ENCODE data around the gene SHB. TPM values are rescaled to one million over a fixed set of nuclear protein-coding genes. Genes with fewer than 3 reads are reported as not detected.
A peak's percentile ranks its signal among the peaks of the same experiment; 100 is the strongest.

Gene SHB
- total and polyA plus RNA-seq, 4 donors = 6.2 to 16.1 (median 11.6) TPM

DNA sequence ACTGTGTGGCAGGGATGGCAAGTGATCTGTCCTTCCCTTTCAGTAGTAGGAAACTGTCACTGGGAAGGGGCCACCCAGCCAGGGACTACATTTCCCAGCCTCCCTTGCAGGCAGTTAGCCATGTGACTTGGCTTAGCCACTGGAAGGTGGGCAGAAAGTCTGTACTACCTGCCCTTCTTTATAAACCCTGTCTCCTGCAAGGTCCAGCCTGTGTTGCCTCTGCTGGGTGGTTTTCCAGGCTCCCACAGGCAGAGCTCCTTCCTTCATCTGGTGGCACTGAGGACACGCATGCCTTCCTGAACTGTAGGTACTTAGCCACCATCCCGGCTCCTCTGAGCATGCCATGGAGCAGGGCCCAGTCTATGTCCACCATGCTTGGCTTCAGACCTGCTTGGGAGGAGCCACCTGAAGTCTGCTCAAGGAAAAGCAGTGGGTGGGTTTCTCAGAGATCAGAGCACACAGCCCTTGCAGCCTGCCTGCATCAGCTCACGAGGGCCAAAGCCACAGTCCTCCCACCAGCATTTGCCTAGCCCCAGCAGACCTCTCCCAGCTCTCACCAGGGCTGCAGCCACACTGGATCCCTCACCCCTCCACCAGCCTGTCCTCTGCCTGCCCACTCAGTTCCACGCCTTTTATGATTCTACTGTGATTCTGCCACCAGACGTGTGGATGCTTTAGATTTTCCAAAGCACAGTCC lies 148.4 kb downstream of the SHB start:
- Histone ChIP-seq H3K4me1 (ENCODE audit: control insufficient read depth, insufficient read depth, low read length) (peaks cover 80% of the 10 kb centered on the region), H3K27me3 (ENCODE audit: control insufficient read depth, insufficient read depth, low read length) (peaks cover 4% of the 10 kb centered on the region), H3K9me3 (ENCODE audit: control insufficient read depth, insufficient read depth, low read length) (no peaks in the 10 kb centered on the region), H3K4me3 (ENCODE audit: low read depth, low read length) (no peak overlapping the region), H3K36me3 (ENCODE audit: control insufficient read depth, insufficient read depth, low read length) (peaks cover 29% of the 10 kb centered on the region), H3K27ac (ENCODE audit: low read depth, low read length) (no peak overlapping the region)
- peak in 2 of 6 donors; percentile 31 to 53 for DNase-seq (ENCODE audit: low read depth in 4 of 6, low spot score in 6 of 6)
- WGBS (ENCODE audit: insufficient coverage) = 87% methylated on average over 5 of the region's 5 CpGs

DNA sequence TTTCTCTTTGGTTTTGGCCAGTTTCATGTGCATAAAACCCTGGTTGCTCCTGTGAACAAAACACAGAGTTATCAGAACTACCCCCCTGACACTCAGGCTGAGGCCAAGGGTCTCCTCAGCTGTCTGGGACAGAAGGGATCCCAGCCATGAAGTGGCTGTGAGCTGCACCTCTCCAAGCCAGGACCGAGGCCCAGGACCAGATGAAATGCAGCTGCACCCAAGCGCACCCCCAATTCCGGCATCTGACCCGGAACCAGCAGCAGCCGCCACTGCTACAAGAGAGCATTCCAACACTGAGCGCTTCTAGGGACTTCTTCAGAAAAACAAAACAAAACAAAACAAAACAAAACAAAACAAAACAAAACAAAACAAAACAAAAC lies 149.1 kb downstream of the SHB start:
- no peak overlapping the region for H3K27ac ChIP-seq (ENCODE audit: low read depth, low read length)
- WGBS (ENCODE audit: insufficient coverage) = 93% methylated on average over 6 of the region's 6 CpGs
- peaks cover 29% of the 10 kb centered on the region for H3K36me3 ChIP-seq (ENCODE audit: control insufficient read depth, insufficient read depth, low read length)
- no peaks in the 10 kb centered on the region for H3K9me3 ChIP-seq (ENCODE audit: control insufficient read depth, insufficient read depth, low read length)
- peaks cover 4% of the 10 kb centered on the region for H3K27me3 ChIP-seq (ENCODE audit: control insufficient read depth, insufficient read depth, low read length)
- no peak overlapping the region for H3K4me3 ChIP-seq (ENCODE audit: low read depth, low read length)
- H3K4me1 ChIP-seq (ENCODE audit: control insufficient read depth, insufficient read depth, low read length) = peaks cover 77% of the 10 kb centered on the region
- no peak for DNase-seq (ENCODE audit: low read depth in 4 of 6, low spot score in 6 of 6)

DNA sequence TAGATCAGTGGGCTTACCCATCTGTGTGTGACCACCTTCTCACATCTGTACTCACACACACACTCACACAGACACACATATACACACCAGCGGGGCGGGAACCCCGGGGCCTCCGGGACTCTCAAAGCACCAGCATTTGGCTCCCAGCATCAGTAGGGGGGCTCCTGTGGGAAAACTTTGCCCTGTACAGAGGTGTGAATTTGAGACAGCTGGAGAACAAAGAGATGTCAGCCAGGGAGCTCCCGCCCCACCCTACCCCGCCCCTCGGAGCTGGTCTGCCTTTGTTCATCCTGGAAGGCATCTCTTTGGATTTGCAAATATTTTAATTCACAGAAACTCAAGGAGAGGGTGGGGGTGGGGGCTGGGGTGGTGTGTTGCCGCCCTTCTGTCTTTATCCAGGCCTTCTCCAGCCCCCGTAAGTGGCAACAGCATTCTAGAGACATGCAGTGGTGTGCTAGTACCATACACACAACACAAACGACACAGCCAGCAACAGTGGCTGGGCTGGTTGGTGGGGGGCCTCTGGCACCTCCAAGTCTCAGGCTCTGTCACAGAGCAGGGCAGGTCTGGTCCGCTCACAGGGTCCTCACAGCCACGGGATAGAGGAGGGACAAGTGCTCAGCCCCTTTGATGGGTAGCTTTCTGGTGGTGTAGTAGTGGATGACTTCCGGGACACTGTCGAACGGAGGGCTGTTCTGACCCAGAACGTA lies 149.6 kb downstream of the SHB start:
- peak in 1 of 6 donors; percentile 3 for DNase-seq (ENCODE audit: low read depth in 4 of 6, low spot score in 6 of 6)

DNA sequence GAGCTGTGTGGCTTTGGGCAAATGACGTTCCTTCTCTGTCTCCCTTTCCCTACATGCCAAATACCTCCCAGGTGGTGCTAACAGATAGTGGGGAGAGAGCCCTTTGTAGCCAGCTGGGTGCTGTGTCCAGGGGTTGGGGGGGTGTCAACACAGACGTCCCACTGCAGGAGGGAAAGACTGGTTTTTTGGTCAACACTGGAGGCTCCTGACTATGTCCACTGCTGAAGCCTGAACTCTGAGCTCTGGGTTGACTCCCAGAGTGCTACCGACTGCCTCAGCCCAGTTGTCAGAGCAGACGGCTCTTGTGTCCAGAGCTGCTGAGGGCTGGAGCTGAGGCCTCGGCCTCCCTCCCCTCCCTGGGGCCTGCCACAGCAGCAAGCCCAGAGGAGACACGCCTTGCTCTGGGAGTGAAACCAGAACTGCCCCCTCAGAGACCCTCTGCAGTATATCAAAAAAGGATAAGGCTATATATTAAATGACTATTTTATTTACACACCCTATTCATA lies 150.3 kb downstream of the SHB start:
- no peak overlapping the region for H3K27ac ChIP-seq (ENCODE audit: low read depth, low read length)
- H3K4me3 ChIP-seq (ENCODE audit: low read depth, low read length) = no peak overlapping the region
- H3K36me3 ChIP-seq (ENCODE audit: control insufficient read depth, insufficient read depth, low read length) = peaks cover 29% of the 10 kb centered on the region
- peak in 1 of 6 donors; percentile 0 for DNase-seq (ENCODE audit: low read depth in 4 of 6, low spot score in 6 of 6)
- whole genome bisulfite sequencing (ENCODE audit: insufficient coverage) = 74% methylated on average over 3 of the region's 6 CpGs
- no peaks in the 10 kb centered on the region for H3K9me3 ChIP-seq (ENCODE audit: control insufficient read depth, insufficient read depth, low read length)
- H3K27me3 ChIP-seq (ENCODE audit: control insufficient read depth, insufficient read depth, low read length) = peaks cover 4% of the 10 kb centered on the region
- H3K4me1 ChIP-seq (ENCODE audit: control insufficient read depth, insufficient read depth, low read length) = peaks cover 76% of the 10 kb centered on the region

More for the DNA sequence above, 149.6 kb downstream of the SHB start:
- 88% methylated on average over 9 of the region's 16 CpGs for WGBS (ENCODE audit: insufficient coverage)
- Histone ChIP-seq H3K4me1 (ENCODE audit: control insufficient read depth, insufficient read depth, low read length) (peaks cover 75% of the 10 kb centered on the region), H3K9me3 (ENCODE audit: control insufficient read depth, insufficient read depth, low read length) (no peaks in the 10 kb centered on the region), H3K36me3 (ENCODE audit: control insufficient read depth, insufficient read depth, low read length) (peaks cover 29% of the 10 kb centered on the region), H3K27me3 (ENCODE audit: control insufficient read depth, insufficient read depth, low read length) (peaks cover 4% of the 10 kb centered on the region), H3K27ac (ENCODE audit: low read depth, low read length) (no peak overlapping the region), H3K4me3 (ENCODE audit: low read depth, low read length) (no peak overlapping the region)

DNA sequence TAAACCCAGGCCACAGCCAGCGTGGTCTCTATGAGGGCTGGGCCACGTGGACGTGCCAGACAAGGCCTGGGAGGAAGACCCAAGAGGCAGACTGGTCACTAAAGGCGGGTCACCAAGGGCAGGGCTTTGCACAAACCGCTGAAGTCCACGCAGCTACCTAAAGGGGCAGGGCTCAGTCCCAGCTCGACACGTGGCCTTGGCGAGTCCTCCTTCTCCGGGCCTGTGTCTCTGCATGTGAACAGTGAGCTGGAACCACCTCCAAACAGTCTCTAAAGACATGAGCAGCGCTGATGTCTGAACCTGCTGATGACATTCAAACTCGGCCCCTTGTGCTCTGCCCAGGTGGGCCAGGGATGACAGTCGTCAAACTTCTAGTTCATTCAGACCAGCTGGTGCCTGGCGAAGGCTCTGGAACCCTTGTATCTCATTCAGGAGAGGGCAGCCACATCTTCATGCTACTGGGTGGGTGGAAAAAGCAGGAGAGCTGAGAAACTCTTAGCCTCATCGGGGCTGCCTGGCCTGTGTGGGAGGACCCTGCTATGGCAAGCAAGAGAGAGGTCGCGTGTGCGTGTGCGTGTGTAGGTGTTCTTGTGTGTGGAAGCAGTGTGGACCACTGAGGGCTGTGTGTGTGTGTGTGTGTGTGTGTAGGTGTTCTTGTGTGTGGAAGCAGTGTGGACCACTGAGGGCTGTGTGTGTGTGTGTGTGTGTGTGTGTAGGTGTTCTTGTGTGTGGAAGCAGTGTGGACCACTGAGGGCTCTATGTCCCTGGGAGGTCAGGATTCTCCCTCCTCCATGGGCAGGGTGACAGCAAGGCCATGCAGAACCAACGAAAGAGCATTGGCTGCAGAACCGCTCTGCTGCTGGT lies 151.0 kb downstream of the SHB start:
- no peak overlapping the region for H3K4me3 ChIP-seq (ENCODE audit: low read depth, low read length)
- 91% methylated on average over 19 of the region's 21 CpGs for WGBS (ENCODE audit: insufficient coverage)
- H3K27me3 ChIP-seq (ENCODE audit: control insufficient read depth, insufficient read depth, low read length) = peaks cover 4% of the 10 kb centered on the region
- peaks cover 71% of the 10 kb centered on the region for H3K4me1 ChIP-seq (ENCODE audit: control insufficient read depth, insufficient read depth, low read length)
- H3K27ac ChIP-seq (ENCODE audit: low read depth, low read length) = peak overlapping the region; percentile 80
- H3K36me3 ChIP-seq (ENCODE audit: control insufficient read depth, insufficient read depth, low read length) = peaks cover 29% of the 10 kb centered on the region
- DNase-seq (ENCODE audit: low read depth in 4 of 6, low spot score in 6 of 6) = no peak
- H3K9me3 ChIP-seq (ENCODE audit: control insufficient read depth, insufficient read depth, low read length) = no peaks in the 10 kb centered on the region

DNA sequence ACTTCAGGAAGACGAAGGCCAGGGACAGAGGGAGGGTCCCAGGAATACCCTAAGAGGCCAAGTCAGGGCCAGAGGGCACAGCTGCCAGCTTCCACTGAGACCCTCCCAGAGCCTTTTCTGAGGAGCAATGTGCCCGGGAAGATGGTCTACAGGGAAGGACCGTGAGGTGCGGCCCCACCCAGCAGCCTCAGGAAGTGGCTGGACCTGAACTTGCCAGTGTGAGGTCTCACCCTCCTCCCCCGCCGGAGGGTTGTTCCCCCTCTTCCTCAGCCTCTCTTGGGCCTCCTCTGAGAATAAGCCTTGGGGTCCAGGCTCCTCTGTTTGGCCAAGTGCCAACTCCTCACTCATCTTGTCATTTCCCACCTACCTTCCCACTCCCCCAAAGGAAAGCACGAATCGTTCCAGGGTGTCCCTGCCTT lies 151.7 kb downstream of the SHB start:
- Histone ChIP-seq H3K9me3 (ENCODE audit: control insufficient read depth, insufficient read depth, low read length) (no peaks in the 10 kb centered on the region), H3K27ac (ENCODE audit: low read depth, low read length) (peak overlapping the region; percentile 80), H3K36me3 (ENCODE audit: control insufficient read depth, insufficient read depth, low read length) (peaks cover 29% of the 10 kb centered on the region), H3K4me3 (ENCODE audit: low read depth, low read length) (no peak overlapping the region), H3K4me1 (ENCODE audit: control insufficient read depth, insufficient read depth, low read length) (peaks cover 64% of the 10 kb centered on the region), H3K27me3 (ENCODE audit: control insufficient read depth, insufficient read depth, low read length) (peaks cover 2% of the 10 kb centered on the region)
- WGBS (ENCODE audit: insufficient coverage) = 71% methylated on average over 6 of the region's 8 CpGs
- DNase-seq (ENCODE audit: low read depth in 4 of 6, low spot score in 6 of 6) = peak in 1 of 6 donors; percentile 34

DNA sequence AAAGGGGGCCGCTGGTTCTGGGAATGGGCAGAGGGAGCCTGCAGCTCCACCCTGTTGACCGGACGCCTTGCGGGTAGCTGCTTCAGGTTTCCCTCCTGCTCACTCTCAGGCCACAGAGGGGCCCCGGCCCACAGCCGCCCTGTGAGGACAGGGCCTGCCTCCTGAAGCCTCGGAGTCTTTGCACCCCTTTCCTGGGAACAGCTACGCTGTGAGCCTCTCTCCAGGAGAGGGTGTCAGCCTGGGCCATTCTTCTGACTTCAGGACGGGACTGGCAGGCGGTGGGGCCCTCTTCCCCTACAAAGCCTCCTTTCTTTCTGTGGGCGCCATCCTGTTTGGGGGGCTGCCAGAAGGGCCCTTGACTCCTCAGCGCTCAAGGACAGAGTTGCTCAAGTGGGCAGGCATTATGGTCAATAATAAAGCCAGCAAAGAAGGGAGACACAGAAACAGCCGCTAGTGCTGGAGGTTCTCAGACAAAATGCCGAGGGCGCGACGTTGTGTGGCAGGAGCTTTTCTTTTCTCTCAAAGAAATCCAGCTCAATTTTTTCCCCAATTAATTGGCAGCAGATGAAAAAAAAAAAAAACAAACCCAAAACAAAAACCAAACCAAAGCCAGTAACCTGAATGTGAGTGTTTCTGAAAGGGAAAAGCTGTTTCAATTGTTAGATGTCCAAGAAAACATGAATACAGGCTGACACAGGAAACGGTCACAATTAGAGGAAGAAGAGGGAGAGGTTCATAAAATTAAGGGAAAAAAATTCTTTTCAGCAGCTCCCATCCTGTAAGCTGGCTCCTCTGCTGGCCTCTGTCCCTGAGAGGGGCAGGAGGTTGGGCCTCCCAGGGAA lies 152.3 kb downstream of the SHB start:
- Histone ChIP-seq H3K27ac (ENCODE audit: low read depth, low read length) (peak overlapping the region; percentile 80), H3K36me3 (ENCODE audit: control insufficient read depth, insufficient read depth, low read length) (peaks cover 29% of the 10 kb centered on the region), H3K4me3 (ENCODE audit: low read depth, low read length) (no peak overlapping the region), H3K9me3 (ENCODE audit: control insufficient read depth, insufficient read depth, low read length) (no peaks in the 10 kb centered on the region), H3K27me3 (ENCODE audit: control insufficient read depth, insufficient read depth, low read length) (no peaks in the 10 kb centered on the region), H3K4me1 (ENCODE audit: control insufficient read depth, insufficient read depth, low read length) (peaks cover 58% of the 10 kb centered on the region)
- WGBS (ENCODE audit: insufficient coverage) = 52% methylated on average over 12 of the region's 18 CpGs
- DNase-seq (ENCODE audit: low read depth in 4 of 6, low spot score in 6 of 6) = peak in 2 of 6 donors; percentile 79 to 89

DNA sequence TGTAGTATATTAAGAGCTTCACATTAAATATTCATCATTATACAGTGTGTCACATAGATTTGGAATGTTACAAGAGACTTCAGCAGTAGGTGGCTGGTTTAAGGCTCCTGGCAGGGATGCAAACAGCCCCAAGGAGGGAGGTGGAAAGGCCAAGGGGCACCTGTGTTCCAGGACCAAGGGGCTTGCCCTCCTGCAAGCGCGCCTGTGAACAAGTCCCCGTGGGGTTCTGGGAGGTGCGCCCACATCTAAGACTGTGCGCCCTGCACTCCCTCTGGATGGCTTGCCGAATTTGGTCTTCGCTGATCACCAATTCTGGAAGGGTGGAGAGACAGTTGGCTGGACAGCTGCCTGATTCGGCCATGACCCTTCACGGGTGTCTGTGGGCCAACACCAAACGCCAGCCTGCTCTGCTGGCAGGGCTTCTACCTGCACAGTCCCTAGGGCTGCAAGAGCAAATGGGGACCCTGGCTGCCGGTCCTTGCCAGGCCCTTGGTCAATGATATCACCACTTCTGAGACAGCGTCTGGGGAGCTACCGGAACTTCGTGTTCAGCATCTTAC lies 153.0 kb downstream of the SHB start:
- no peak overlapping the region for H3K4me3 ChIP-seq (ENCODE audit: low read depth, low read length)
- DNase-seq (ENCODE audit: low read depth in 4 of 6, low spot score in 6 of 6) = no peak
- 82% methylated on average over 14 of the region's 14 CpGs for WGBS (ENCODE audit: insufficient coverage)
- peaks cover 52% of the 10 kb centered on the region for H3K4me1 ChIP-seq (ENCODE audit: control insufficient read depth, insufficient read depth, low read length)
- peak overlapping the region; percentile 80 for H3K27ac ChIP-seq (ENCODE audit: low read depth, low read length)
- H3K9me3 ChIP-seq (ENCODE audit: control insufficient read depth, insufficient read depth, low read length) = no peaks in the 10 kb centered on the region
- H3K36me3 ChIP-seq (ENCODE audit: control insufficient read depth, insufficient read depth, low read length) = peaks cover 29% of the 10 kb centered on the region
- no peaks in the 10 kb centered on the region for H3K27me3 ChIP-seq (ENCODE audit: control insufficient read depth, insufficient read depth, low read length)

Data from spinal cord (tissue), 10 donors.